M059J (cell line): ENCODE data around the gene CIDEB. TPM values are rescaled to one million over a fixed set of nuclear protein-coding genes. Genes with fewer than 3 reads are reported as not detected.
"Not testable (repeated sequence)": the region's sequence is repeated elsewhere in the genome, so short reads cannot be mapped to it uniquely, and the experiment has no call there.

Source experiments
- DNase-seq: peaks from one replicate; pipeline ENCODE4 v3.0.0-alpha.2; 2012; ENCODE audit warnings: low read depth
- total RNA-seq: library from RNA; depleted of rRNA; stranded (reverse); fragments of >200 nt; shearing (Covaris generic); gene quantifications from 2 replicates; pipeline ENCODE4 v1.2.3, GENCODE V29; 2014; rRNA removed

Gene CIDEB, protein sequence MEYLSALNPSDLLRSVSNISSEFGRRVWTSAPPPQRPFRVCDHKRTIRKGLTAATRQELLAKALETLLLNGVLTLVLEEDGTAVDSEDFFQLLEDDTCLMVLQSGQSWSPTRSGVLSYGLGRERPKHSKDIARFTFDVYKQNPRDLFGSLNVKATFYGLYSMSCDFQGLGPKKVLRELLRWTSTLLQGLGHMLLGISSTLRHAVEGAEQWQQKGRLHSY
- total RNA-seq: not detected in 2 replicates

DNA sequence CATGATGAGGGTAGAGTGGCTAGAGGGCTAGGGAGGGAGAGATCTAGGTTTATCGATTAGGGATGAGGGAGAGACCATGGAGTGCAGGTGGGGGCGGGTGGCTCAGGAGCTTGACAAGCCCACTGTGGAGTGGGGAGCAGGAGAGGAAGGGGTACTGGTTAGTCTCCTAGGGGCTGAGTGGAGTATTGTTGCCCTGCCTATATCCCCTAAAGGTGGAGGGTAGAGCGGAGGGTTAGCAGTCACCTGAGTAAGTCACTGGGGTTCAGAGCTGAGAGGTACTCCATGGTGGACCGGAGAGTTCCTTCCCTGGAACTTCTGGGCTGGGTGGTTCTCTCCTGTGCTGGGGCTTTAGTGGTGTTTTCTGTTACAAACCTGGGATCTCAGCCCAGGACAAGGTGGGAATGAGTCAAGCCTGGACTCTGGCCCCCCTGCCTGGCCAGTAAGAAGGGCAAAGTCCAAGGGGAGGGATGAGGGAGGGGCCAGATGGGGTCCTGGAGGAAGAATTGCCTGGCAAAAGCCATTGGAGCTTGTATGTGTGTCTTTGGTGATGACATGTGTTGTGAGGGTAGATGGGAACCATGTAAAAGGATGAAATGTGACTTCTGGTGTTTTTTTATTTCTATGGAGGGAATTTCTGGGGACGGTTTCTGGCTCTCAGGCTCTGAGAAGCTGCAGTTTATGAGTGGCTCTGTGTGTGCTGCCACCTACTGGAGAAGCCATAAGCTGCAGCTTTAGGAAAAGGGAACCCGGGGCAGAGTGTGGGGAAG, at the start of gene CIDEB:
CIDEB (minus strand) TSS at position 403 of the 767 bp plus-strand sequence; CDS start at position 284, 119 bp downstream.
- DNase-seq: peak; percentile 51

DNA sequence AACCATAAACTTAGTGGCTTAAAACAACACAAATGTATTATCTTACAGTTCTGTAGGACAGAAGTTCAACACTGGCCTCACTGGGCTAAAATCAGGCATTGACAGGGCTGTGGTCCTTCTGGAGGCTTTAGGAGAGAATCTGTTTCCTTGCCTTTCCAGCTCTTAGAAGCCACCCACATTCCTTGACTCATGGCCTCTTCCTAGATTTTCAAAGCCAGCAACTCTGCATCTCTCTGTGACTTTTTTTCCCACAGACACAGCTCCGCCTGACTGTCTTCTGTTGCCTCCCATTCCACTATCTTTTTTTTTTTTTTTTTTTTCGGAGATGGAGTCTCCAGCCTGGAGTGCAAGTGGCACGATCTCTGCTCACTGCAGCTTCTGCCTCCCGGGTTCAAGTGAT, 48.4 kb upstream of the CIDEB start:
- DNase-seq: no peak

DNA sequence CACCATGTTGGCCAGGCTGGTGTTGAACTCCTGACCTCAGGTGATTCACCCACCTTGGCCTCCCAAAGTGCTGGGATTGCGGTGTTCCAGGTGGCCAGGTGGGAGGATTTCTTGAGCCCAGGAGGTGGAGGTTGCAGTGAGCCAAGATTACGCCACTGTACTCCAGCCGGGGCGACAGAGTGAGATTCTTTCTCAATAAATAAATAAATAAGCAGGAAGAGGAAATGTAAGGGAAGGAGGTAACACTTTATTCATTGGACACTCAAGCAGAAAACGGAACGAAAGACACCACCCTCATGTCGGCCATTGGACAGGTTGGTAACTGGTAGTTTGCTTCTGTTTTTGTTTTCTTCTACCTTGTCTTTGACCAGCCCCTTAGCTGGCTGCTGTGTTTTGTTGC, 47.2 kb upstream of the CIDEB start:
- no peak for DNase-seq

DNA sequence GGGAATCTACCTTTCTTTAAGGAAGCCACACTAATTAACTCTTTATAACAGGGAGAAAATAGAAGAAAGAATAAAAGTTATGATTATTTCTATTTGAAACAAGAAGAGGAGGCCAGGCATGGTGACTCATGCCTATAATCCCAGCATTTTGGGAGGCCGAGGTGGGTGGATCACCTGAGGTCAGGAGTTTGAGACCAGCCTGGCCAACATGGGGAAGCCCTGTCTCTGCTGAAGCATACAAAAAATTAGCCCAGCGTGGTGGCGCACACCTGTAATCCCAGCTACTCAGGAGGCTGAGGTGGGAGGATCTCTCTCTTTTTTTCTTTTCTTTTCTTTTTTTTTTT, 46.7 kb upstream of the CIDEB start:
- not testable (repeated sequence) for DNase-seq

DNA sequence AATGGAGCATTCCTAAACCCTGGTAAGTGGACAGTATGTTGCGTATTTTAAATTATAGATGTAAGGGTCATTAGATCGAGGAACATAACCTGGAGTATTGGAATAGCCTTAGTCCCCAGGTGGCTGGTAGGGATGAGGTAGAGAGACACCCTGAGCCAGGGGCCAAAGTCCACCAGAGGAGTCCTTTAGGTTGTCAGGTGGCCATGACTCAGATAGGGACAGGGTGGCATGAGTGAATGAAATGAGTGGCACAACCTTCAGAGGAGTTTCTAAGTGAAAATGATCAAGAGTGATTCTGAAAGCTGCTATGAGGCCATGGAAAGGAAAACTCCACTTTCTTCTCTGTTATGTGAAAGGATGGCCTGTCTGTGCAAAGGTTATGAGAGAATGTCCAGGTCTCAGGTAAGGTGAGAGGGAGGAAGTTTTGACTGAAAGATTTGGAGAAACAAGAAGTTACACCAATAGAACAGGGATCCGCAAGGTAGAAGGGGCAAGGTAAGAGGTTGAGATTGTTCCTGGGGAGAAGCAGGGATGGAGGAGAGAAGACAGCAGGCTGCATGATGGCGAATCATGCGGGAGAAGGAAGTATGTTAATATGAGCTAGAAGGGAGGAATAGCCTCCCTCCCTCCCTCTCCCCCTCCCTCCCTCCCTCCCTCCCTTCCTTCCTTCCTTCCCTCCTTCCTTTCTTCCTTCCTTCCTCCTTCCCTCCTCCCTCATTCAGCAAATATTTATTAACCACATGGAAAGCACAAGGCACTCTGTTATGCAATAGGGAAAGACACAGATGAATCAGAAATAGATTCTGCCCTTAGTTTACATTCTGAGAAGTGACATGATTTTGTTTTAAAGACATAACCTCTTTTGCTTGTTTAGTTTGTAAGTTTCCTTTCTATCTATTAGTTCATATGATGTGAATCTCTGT, 46.0 kb upstream of the CIDEB start:
- no peak for DNase-seq

DNA sequence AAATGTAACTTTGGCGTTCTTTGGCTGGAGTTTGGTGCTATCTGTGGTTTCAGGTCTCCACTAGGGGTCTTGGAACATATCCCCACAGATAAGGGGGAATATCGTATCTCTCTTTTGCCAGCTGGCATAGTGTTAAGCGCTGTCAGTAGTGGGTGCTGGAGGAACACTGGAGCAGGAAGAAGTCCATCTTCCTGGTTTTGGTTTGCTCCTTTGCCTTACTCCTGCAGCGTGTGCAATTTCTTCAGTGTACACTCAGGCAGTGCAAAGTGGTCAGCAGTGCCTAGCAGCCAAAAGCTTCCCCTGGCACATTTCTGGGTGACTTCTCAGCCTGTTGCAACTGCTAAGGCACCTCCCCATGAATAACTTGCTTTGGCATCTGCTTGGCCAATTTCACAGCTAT, 43.7 kb upstream of the CIDEB start:
- DNase-seq: no peak

DNA sequence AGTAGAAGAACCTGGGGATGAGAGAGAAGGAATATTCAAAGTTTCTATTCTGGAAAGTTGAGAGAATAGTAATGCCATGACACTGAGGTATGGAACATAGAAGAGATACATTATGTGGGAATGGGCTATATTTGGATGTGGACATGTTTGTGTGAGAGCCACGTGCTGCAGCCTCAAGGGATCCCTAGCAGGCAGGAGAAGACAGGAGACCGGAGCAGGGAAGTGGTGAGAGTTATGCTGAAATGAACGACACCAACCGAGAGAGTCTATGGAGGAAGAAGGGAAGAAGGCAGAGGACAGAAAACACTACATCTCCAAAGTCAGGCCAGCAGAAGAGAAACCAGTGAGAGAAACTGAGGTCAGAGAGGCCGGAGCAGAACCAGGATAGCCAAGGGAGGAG, 42.0 kb upstream of the CIDEB start:
- no peak for DNase-seq

DNA sequence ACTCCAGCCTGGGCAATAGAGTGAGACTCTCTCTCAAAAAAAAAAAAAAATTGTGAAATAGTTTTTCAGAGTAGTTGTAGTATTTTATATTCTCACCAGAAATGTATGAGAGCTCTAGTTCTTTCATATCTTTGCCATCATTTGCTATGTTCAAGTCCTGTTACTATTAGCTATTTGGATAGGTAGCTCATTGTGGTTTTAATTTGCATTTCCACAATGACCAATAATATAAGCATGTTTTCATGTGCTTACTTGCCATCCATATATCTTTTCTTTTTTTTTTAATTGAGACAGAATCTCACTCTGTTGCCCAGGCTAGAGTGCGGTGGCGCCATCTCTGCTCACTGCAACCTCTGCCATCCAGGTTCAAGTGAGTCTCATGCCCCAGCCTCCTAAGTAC, 40.4 kb upstream of the CIDEB start:
- no peak for DNase-seq

DNA sequence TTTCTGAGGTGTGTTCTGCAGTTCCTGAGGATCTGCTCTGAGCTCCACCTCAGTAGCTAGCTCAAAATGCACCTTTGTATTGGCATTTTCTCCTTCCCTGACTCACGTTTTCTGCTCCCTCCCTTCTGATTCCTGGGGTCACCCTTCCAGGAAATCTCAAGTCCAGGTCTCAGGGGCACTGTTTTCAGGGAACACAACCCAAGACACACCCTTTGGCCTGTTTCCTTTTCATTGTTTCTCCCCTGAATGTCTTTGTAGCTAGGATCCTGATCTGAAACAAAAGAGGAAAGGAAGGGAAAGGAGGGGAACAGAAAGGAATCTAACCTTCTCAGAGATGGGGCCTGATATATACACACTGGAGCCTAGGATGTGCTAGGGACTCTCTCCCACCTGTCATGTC, 39.4 kb upstream of the CIDEB start:
- DNase-seq: no peak

DNA sequence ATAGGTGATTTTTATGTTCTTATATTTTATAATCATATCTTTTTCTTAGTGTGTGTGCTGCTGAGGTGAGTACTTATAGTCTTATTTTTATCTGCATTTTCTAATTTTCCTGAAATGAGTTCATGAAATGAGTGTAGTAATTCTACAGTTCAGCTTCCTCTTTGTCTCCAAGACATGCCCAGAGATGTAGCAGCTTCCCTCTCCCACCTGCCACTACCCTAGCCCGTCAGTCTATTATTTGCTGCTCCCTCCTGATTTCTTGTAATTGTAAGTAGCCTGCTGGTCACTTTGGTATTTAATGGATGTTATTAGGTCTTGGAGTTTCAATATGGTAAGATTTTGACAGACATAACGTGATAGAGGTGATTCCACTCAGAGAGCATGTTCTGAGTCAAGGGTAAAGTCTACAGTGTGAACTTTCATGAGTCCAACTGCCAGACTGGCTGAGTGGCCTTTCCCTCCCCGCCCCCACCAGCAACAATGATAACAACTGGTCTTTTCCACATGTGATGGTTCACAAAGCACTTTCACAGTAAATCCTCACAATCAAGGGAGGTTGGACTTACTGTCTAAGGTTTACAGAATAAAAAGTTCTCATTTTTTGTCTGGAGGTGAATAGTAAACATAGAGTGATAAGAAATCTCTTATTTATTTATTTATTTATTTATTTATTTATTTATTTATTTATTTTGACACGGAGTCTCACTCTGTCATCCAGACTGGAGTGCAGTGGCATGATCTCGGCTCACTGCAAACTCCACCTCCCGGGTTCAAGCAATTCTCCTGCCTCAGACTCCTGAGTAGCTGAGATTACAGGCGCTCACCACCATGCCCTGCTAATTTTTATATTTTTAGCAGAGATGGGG, 36.3 kb upstream of the CIDEB start:
- DNase-seq: no peak

DNA sequence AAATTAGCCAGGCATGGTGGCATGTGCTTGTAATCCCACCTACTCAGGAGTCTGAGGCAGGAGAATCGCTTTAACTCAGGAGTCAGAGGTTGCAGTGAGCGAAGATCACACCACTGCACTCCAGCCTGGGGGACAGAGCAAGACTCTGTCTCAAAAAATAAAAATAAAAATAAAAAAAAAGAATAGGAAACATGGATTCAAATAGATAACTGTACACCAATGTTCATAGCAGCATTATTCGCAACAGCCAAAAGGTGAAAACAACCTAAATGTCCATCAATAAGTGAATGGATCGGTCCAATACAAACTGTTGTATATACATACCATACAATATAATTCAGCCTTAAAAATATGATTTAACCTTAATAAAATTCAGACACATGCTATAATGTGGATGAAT, 35.1 kb upstream of the CIDEB start:
- no peak for DNase-seq

DNA sequence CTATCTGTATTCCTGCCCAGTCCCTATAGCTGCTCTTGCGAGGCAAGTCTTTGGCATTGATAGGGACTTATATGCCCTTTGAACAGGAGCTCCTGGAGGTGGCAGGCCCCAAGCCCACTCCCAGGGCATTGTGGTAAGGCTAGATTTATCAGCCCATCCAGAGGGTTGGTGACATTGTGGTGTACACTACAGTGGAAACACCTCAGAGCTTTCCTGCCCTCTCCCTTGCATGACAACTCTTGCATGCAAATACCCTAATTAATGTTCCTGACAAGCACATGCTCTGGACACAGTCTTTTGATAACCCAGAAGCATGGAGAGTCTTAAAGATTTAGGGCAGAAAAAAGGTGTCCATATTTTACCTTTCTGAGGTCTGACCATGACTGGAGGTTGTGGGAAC, 32.8 kb upstream of the CIDEB start:
- no peak for DNase-seq

DNA sequence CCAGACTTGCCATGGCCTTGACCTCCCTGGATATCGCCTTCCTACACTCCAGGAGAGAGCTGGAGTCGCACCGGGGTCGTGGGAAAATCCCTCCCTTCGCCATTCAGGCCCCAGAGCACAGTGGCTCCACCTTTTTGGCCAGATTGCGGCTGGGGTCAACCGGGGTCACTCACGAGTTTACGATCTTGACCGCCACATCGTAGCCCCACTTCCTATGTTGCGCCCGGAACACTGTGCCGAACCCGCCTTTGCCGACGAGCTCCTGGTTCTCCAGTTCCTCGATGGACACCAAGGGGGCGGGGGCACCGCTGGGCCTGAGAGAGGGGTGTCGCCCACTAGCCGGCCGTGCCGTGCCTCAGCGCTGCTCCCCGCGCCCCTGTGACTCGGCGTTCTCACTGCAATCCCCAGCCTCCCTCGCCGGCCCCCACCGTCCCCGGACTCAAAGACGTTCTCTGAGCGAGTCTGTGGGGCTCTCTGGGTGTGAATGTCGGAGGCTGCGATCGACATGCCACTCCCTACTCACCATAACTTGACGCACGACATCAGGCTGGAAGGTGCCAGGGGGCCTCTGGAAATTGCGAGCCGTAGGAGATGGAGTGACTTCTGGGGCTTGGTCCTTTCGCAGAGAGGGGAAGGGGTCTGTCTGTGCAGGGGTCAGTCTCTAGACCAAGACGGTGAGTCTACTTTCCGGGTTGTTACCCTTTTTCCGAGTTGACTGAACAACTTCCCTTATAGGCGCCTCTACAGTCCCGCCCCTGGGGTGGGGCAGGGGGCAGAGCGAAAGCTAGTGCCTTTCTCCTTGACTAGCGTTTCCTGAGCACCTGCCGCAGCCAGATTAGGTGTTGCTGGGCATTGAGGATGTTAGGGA, 31.7 kb upstream of the CIDEB start, which contains the start of gene RIPK3:
RIPK3 (minus strand) TSS at position 708 of the 868 bp plus-strand sequence; CDS start at position 543, 165 bp downstream.
- no peak for DNase-seq

DNA sequence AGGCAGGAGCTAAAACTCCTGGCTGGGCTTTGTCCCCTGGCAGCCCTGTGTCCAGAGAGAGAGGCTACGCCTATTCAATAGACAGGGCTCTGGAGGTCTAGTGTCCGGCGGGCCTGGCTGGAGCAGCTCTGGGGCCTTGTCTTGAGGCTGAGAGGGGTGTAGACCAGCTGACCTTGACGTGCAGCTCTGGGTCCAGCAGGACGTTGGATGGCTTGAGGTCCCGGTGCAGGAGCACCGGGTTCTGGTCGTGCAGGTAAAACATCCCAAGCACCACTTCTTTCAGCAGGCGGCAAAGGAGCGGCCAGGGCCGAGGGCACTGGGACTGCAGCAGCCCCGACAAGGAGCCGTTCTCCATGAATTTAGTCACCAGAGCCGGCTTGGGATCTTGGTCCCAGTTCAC, 31.1 kb upstream of the CIDEB start:
- DNase-seq: no peak

DNA sequence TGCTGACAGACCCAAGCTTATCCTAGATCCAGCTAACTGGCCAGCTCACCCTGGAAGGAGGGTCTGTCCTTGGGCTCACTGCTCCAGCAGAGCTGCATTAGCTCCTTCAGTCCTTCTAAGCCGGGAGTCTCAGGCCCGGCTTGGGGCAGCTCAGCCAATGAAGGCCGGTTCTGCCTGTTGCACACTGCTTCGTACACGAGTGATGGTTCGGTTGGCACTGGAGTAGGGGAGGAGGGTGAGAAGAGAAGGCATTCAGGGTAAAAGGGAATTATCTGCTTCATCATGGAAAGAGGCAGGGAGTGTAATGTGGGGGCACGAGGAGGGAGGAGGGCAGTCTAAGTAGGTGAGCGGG, 30.0 kb upstream of the CIDEB start:
- DNase-seq: no peak

DNA sequence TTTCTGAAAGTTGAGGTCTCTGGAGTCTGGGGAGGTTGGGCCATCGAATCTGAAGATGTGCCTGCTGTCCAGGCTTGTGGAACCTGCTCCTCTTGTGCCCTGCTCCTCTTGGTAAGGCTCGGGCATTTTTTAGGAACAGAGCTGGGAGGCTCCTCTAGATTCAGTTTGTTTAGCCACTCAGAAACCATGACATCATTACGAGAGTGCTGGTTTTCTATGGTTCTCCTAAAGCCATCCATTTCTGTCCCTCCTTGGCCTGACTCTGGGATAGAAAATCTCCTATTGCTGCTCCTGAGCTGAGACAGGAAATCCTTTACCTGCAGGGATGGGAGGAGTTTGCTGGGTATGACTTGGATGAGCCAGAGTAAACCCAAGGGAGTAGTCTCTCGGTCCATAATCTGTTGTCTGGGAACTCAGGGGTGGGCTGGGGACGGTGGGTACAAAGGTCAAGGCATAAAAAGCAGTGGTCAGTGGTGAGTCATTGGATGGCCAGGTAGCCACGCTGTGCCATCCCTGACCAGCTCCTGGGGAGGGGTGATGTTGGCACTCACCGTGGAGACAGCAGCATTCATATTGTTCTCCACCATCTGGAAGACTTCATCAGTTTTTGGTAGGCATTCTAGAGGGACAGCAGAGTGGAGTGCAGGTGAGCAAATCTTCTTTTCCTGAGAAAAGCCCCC, 29.5 kb upstream of the CIDEB start:
- no peak for DNase-seq

DNA sequence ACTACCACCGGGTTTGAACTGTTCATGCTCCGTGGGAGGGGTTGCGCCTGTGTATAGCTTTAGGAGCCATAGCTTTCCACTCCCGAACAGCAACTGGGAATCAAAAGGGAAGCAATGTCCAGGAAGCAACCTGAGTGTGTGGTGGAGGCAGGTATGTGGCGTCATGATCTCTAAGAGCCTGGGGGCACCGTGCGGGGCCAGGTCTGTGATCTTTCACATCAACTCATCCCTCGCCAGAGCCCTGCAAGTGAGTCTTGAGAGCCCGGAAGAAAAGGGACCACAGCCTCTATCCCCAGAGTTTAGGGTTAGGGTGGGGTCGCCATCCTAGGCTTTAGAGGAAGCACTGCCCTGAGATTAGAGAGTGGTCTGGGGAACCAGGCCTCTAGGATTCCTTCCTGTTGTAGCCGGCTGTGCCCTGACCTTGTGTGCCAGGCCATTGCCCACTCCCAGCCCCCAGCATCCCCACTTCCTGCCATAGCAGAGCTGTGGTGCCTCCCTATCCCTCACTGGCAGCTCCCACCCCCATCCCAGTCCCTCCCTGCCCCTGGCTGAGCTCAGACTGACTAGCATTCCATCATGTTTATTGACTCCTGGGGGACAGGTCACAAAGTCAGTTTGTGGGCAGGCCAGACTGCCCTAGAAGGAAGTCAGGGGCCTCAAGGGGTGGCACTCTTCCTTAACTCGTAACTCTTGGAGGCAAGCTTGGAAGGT, 27.8 kb upstream of the CIDEB start:
- no peak for DNase-seq

DNA sequence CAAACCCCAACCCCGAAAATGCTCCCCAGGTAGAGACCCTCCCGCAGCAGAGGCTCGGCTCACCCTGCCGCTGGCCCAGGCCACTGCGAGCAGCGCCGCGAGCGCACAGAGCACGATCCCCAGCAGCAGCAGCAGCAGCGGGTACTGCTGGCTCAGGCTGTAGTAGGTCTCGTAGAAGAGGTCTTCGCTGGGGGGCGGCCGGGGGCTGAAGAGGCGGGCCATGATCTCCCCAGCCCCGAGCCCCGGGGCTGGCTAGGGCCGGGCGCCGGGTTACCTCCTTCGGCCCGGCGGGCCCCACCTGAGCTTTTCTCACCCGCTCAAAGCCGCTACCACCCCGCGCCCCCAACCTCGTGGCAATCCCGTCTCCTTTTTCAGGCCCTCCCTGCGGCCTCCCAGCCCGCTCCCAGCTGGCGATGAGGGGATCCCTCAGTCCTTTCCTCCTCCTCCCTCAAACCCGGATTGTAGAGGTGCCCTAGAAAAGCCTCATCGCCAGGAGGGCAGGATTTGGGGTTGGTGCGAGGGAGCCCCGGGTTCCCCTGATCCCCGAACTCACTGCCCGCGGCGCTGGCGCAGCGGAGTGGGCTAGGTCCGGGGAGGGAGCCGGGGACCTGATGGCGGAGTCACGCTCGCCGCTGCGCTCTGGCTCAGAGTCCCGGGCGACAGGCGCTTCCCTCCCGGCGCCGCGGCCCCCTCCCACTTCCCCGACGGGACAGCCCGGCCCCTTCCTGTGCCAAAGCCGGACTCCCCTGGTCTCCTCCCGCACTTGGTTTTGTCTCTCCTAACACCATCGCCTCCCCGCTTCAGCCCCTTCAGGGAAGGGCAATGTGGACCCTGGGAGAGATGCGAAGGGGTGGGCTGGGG, 26.9 kb upstream of the CIDEB start, which contains the start of gene ADCY4:
ADCY4 (minus strand) TSS at position 641 of the 861 bp plus-strand sequence; CDS start at position 222, 419 bp downstream.
- no peak for DNase-seq
